HG03095 (cell line): ENCODE measurements around the gene NUP35.
"Not testable (repeated sequence)": the region's sequence is repeated elsewhere in the genome, so short reads cannot be mapped to it uniquely, and the experiment has no call there.

Experiments used
- ATAC-seq: cut with Tn5 transposase; IDR thresholded peaks from one replicate; pipeline ENCODE4 v1.9.1; 2021; ENCODE audit warnings: moderate library complexity; ENCODE audit not compliant: unreplicated experiment

The NUP35 gene

DNA sequence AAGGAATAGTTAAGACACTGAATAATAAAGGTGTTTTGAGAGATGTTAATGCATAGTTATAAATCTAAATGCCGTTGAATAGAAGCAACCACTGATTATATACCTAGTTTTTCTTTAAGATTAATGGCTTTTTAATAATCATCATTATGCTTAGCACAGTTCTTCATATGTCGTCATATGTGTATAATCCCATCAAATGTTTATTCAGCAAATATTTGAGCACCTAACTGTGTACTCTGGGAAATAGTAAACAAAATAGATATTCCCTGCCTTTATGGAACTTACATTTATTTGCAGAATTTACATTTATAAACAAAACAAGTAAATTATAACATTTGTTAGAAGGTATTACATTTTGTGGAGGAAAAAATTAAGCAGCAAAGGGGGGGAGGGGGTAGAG lies 9.8 kb downstream of the NUP35 start:
- ATAC-seq = no peak

DNA sequence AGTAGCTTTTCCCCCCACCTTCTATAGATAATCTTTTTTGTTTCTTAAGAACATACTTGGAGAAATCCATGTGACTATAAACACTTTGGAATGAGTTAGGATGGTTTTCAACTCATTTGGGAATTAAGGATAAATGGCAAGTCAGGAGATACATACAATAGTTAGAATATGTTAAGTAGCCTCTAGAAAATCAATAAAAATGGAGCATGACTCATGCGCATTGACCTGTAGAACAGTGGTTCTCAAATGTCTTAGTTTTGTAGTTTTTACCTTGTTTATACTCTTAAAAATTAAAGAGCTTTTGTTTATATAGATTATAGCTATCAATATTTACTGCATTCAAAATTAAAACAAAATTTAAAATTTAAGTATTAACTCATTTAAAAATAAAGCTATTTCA lies 24.7 kb downstream of the NUP35 start:
- no peak for ATAC-seq

DNA sequence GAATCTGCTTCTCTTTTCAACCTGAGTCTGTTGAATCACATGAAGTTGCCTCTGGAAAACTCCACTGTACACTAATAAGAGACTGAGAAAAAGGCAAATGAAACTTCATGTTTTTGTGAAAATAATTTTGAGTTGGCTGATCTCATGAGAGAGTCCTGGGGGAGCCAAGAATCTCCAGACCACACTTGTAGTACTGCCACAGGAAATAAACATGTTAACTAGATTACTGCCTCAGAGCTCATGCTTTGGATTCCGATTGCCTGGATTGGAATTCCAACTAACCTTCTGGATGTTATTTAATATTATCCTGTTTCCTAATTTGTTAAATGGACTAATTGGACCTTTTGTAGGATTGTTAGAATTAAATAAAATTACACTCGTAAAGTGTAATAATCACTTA lies 25.2 kb downstream of the NUP35 start:
- ATAC-seq = no peak

DNA sequence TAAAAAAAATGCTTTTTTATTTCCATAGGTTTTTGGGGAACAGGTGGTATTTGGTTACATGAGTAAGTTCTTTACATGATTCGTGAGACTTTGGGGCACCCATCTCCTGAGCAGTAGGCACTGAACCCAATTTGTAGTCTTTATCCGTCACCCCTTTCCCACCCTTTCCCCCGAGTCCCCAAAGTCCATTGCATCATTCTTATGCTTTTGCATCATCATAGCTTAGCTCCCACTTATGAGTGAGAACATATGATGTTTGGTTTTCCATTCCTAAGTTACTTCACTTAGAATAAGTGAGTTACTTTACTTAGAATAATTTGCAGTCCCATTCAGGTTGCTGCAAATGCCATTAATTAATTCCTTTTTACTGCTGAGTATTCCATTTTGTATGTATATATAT lies 28.0 kb downstream of the NUP35 start:
- ATAC-seq = not testable (repeated sequence)

DNA sequence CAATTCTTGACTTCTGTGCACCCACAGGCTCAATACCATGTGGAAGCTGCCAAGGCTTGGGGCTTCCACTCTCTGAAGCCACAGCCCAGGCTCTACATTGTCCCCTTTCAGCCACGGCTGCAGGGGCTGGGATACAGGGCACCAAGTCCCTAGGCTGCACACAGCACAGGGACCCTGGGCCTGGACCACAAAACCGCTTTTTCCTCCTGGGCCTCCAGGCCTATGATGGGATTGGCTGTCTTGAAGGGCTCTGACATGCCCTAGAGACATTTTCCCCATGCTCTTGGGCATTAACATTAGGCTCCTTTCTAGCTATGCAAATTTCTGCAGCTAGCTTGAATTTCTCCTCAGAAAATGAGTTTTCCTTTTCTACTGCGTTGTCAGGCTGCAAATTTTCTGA lies 29.7 kb downstream of the NUP35 start:
- ATAC-seq = no peak

DNA sequence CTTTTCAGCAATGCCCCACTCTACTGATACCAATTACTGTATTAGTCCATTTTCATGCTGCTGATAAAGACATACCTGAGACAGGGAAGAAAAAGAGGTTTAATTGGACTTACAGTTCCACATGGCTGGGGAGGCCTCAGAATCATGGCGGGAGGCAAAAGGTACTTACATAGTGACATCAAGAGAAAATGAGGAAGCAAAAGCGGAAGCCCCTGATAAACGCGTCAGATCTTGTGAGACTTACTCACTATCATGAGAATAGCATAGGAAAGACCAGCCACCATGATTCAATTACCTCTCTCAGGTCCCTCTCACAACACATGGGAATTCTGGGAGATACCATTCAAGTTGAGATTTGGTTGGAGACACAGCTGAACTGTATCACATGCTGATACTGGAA lies 30.5 kb downstream of the NUP35 start:
- not testable (repeated sequence) for ATAC-seq

DNA sequence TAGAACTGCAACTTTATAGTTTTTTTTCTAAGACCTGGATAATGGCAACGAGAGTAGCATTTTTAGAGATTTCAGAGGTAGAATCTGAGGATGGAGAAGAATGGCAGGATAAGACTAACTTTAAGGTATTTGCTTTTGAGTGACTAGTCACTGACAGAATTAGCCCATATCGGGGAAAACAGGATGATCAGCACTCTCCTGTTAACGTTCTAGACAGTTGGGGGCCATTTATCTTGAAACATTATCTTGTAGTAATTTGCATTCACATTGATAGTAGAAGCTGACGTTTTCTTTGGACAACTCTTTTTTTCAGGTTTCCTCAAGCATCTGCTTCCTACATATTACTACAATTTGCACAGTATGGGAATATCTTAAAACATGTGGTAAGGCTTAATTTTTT lies 32.9 kb downstream of the NUP35 start:
- no peak for ATAC-seq

DNA sequence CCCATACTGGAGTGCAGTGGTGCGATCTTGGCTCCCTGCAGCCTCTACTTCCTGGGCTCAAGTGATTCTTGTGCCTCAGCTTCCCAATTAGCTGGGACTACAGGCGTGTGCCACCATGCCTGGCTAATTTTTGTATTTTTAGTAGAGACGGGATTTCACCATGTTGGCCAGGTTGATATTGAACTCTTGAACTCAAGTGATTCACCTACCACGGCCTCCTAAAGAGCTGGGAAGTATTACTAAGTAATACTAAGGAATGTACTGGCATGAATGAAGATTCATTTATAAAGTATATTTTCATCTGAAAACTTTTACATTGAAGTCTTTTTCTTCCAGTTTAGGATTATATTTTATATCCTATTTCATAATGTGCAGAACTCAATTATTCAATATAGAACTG lies 38.1 kb downstream of the NUP35 start:
- no peak for ATAC-seq

DNA sequence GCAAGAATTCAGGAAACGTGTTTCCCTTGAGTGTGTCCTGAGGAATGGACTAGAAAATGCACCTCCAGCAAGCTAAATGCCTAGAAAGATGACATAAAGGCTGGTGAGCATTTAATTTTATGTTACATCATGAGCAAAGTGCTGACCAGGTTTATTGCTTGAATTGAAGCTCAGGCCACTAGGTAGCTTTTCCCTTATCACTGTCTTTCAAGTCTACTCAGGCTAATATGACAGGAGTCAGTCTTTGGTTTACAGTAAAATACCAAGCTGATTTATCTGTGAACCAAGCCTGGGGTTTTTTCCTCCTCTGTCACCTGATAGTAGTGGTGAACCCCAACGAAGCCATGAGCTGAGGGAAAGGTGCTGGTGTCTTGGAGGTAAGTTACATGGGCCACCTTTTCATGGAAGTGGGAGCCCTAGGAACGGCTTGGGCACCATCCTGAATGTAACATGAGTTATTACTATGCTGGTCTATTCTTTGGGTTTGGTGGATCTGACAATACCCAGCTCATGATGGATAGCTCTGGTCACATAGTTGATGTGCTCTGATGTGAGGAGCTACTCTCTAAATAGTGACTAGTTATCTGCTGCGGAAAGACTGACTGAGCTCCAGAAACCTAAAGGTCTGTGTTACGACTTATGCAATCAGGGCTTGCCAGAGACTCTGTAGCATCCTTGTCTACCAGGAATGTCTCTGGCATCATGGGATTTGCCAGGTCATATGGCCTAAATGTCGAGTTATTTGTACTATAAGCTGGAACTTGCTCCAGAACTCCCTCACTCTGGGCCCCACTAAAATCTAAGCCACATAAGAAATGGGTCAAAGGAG lies 39.8 kb downstream of the NUP35 start:
- ATAC-seq = no peak

DNA sequence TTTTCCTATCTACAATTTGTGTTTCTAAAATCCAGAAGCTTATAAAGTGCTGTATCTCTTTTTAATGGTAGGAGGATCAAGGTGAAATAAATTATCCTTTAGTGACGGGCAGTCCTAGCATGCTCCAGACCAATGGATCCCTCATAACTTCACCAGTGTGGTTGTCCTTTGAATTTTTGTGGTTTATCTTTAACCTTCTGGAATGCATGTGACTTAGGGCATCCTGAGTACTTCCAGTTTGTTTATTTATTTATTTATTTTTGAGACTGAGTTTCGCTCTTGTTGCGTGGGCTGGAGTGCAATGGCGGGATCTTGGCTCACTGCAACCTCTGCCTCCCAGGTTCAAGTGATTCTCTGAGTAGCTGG lies 40.4 kb downstream of the NUP35 start:
- ATAC-seq = no peak

DNA sequence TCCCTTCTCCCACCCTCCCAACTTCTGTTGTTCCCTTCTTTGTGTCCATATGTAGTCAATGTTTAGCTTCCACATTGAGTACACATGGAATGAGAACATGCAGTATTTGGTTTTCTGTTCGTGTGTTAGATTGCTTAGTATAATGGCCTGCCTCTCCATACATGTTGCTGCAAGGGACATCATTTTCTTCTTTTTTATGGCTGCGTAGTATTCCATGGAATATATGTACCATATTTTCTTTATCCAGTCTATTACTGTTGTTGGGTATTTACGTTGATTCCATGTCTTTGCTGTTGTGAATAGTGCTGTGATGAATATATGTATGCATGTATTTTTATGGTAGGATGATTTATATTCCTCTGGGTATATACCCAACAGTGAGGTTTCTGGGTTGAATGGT lies 42.0 kb downstream of the NUP35 start:
- no peak for ATAC-seq

DNA sequence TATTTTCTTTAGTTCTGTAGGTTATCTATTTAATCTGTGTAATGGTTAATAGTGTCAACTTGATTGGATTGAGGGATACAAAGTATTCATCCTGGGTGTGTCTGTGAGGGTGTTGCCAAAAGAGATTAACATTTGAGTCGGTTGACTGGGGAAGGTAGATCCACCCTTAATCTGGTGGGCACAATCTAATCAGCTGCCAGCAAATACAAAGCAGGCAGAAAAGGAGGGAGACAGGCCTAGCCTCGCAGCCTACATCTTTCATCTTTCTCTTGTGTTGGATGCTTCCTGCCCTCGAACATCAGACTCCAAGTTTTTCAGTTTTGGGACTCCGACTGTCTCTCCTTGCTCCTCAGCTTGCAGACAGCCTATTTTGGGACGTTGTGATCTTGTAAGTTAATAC lies 42.7 kb downstream of the NUP35 start:
- not testable (repeated sequence) for ATAC-seq

DNA sequence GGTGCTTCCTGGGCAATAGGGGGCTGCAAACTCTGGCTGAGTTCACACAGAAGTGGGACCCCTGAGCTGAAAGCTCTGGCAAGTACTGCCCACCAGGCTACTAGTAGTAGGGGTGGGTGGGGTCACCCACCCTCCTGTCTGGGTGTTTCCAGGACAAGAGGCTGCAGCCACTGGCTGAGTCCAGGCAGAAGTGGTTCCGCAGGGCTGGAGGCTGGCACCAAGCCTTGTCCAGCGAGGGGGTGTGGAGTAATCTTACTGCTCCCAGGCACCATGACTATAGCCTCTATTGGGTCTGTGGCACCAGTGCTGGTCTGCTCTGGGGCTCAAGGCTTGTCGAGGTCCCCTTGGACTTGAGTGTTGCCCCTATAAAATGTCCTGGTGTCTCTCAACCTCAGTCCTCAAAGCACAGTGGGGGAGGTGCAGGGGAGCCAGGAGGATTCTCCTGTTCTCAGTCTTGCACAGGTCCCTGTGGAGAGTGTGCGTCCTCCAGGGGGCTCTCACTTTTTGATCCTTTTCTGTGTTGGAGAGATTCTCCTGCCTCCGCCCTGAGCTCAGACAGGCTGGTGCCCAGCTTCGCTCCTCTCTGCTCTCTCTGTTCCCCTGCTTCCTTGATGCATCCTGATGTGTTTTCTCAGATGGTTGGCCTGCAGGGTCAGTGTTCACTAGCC lies 48.1 kb downstream of the NUP35 start:
- no peak for ATAC-seq

DNA sequence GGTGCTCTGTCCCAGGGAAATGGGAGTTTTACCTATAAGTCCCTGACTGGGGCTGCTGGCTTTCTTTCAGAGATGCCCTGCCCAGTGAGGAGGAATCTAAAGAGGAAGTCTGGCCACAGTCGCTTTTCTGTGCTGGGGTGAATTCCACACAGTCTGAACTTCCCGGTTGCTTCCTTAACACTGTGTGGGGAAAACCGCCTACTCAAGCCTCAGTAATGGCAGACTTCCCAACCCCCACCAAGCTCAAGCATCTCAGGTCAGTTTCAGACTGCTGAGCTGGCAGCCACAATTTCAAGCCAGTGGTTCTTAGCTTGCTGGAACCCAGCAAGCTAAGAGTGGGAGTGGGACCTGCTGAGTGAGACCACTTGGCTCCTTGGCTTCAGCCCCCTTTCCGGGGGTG lies 54.9 kb downstream of the NUP35 start:
- ATAC-seq = no peak

DNA sequence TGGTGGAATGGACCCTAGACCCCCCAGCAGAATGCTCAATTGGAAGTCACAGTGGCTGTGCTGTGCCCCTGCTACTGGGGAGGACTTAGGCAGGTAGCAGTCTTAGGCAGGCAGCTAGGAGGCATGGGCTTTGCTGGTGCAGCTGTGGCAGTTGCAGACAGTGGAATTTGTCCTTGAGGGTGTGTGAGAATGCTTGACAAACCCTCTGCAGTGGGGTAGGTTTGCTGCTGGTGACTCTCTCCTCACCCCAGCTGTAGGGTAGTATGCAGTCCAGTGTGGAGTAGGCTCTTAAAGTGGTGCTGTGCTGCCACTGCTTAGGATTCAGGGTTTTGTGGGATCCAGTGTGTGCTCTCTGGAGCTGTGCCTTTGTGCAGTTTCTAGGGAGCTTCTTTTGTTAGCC lies 61.3 kb downstream of the NUP35 start:
- no peak for ATAC-seq

DNA sequence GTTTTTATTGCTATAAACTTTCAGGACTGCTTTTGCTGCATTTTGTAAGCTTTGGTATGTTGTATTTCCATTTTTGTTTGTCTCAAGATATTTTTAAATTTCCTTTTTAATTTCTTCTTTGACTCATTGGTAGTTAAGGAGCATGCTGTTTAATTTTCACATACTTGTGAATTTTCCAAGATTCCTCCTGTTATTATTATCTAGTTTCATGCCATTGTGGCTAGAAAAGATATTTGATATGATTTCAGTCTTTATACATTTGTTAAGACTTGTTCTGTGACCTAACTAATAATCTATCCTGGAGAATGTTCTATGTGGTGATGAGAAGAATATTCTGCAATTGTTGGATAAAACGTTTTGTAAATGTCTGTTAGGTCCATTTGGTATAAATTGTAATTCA lies 62.1 kb downstream of the NUP35 start:
- no peak for ATAC-seq

DNA sequence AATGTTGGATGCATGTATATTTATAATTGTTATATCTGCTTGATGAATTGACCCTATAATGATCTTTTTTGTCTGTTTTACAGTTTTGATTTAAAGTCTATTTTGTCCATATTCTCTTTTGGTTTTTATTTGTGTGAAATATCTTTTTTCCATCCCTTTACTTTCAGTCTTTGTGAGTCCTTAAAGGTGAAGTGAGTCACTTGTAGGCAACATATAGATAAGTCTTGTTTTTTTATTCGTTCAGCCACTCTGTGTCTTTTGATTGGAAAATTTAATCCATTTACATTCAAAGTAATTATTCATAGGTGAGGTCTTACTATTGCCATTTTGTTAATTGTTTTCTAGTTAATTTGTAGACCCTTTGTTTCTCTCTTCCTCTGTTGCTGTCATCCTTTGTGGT lies 62.5 kb downstream of the NUP35 start:
- ATAC-seq = no peak

DNA sequence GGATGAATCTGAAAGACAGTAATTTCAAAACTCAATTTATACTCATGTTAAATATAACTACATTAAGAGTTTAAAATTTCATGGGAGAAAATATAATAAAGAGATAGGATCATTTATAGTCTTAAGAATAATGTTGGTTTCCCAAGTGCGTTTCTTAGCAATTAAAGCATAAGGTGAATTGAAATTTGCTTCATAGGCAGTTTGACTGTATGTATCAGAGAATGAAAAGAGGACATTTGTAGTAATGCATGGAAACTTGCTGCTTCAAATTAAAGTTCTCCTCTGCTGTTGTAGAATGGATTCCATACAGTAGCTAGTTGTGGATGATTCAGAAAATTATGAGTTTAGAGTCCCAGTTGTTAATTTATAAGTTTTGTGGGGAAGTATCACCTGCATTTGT lies 68.1 kb downstream of the NUP35 start:
- ATAC-seq = no peak

DNA sequence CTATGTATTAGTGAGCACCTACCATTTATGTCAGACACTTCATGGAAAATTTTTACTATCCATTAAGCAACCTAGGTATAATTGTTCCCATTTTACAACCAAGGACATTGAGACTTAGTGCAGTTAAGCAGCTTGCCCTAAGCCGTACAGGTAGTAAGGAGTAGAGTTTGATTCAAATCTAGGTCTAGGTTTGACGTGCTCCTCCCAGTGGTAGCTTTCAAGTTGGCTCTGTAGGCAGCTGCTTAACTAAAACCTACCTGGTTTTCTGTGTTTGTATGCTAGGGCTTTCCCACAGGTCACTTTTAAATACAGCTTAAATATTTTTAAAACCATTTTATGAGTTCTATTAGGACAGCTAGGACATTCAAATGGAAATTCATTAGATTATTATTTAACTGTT lies 69.7 kb downstream of the NUP35 start:
- ATAC-seq = no peak

DNA sequence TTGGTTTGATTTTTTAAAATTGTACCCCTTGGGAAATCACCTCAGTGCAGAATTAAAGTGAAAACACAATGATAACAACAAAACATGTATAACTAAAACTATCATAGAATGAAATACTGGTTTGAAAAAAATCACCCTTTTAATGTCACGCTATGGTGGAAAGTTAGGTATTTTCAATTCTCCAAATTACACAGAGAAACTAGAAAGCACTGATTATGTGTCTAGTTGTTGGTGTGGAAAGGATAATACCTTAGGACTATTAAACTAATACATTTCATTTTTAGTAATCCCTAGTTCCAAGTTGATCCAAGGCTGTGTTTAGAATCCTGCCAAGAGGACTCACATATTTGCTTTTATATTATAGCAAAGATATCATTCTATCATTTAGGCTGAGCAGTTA lies 71.2 kb downstream of the NUP35 start:
- ATAC-seq = no peak

DNA sequence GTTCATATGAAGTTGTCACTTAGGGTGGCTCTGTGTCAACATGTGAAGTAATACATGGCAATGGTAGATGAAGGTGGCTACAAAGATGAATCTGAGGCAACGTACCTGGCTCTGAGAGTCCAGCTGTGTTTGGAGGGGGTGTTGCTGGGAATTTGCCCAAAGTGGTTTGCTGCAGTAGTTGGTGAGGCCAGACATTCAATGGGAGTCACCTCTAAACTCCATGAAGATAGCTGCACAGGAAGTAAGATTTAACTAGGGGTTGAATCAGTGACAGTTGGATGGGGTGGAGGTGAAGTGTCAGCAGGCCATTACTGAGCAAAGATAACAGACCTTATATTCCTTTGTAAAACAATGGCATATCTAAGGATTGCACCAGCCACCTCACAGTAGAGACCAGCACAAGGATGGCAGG lies 71.8 kb downstream of the NUP35 start:
- ATAC-seq = no peak

DNA sequence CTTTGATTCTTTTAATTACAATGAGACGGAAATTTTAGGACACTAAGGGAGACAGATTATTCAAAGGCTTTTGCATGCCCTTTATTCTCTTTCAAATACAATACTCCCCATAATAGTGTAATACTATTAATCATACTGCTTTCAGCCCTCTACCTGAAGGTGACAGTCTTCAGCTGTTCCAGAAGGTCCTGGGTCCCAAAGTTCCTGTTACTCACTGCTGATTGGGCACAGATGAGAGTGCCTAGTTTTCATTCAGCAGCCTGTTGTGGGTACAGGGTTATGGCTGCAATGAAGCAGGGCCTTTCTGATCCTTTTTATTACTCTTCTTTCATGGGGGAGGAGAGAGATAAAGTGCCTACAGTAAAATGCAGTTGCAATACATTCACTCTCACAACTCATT lies 80.2 kb downstream of the NUP35 start:
- no peak for ATAC-seq

DNA sequence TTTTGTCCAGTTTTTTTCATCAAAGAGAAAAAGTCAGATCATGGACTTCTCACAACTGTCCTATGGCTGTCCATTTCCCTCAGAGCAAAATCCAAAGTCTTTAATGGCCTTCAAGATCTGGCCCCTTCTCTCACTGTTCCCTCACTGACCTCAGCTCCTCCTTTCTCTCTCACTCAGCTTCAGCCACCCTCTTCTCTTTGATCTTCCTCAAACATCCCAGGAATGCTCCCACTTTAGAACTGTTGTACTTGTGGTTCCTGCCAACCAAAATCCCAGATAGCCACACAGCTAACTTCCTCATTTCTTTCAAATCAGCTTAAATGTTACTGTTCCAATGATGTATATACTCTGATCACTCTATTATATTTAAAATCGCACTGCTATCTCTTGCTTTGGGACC lies 82.9 kb downstream of the NUP35 start:
- ATAC-seq = no peak
